HEK293T (cell line): ENCODE measurements around the gene NGLY1.

Experiments
- CTCF ChIA-PET: fragments of 350-600 bp; formaldehyde crosslinking; extraction: SDS; loops from one replicate; lab custom pipeline; 2021; ENCODE audit warnings: antibody characterized with exemption, inconsistent platforms; lab: Yijun Ruan, JAX
- POLR2A ChIA-PET: fragments of 350-600 bp; formaldehyde crosslinking; extraction: SDS; loops from one replicate; lab custom pipeline; 2020; ENCODE audit warnings: antibody characterized with exemption, inconsistent platforms; lab: Yijun Ruan, JAX
- DNase-seq: peaks from one replicate; pipeline ENCODE4 v3.0.0; 2012; ENCODE audit warnings: mixed read lengths; ENCODE audit errors: extremely low spot score
- ARNT ChIP-seq: fragments of 450-650 bp; IDR thresholded peaks from 2 replicates; pipeline ENCODE4 v1.6.1; 2017; ENCODE audit warnings: mild to moderate bottlenecking
- BHLHE40 ChIP-seq: fragments of 450-650 bp; IDR thresholded peaks from 2 replicates; pipeline ENCODE4 v1.6.1; 2016; ENCODE audit warnings: mild to moderate bottlenecking, moderate library complexity, borderline replicate concordance
- CTBP1 ChIP-seq: fragments of 450-650 bp; IDR thresholded peaks from 2 replicates; pipeline ENCODE4 v1.6.1; 2016; ENCODE audit warnings: borderline replicate concordance
- ELF4 ChIP-seq: fragments of 450-650 bp; IDR thresholded peaks from 2 replicates; pipeline ENCODE4 v1.6.1; 2017; ENCODE audit warnings: antibody characterized with exemption
- FOXA1 ChIP-seq: fragments of 450-650 bp; IDR thresholded peaks from 2 replicates; pipeline ENCODE4 v1.6.1; 2016; ENCODE audit warnings: mild to moderate bottlenecking
- FOXK2 ChIP-seq: fragments of 450-650 bp; IDR thresholded peaks from 2 replicates; pipeline ENCODE4 v1.6.1; 2016; ENCODE audit warnings: mild to moderate bottlenecking
- FOXM1 ChIP-seq: fragments of 450-650 bp; IDR thresholded peaks from 2 replicates; pipeline ENCODE4 v1.6.1; 2017; ENCODE audit warnings: mild to moderate bottlenecking, borderline replicate concordance
- HDGF ChIP-seq: fragments of 450-650 bp; IDR thresholded peaks from 2 replicates; pipeline ENCODE4 v1.6.1; 2017; ENCODE audit warnings: antibody characterized with exemption, borderline replicate concordance
- L3MBTL2 ChIP-seq: fragments of 450-650 bp; conservative IDR thresholded peaks from 2 replicates; pipeline ENCODE4 v1.6.1; 2016; ENCODE audit warnings: mild to moderate bottlenecking
- LEF1 ChIP-seq: fragments of 450-650 bp; IDR thresholded peaks from 2 replicates; pipeline ENCODE4 v1.6.1; 2017; ENCODE audit warnings: mild to moderate bottlenecking, borderline replicate concordance
- NFRKB ChIP-seq: fragments of 450-650 bp; IDR thresholded peaks from 2 replicates; pipeline ENCODE4 v1.6.1; 2016; ENCODE audit warnings: mild to moderate bottlenecking, moderate library complexity
- SP1 ChIP-seq: fragments of 450-650 bp; IDR thresholded peaks from 2 replicates; pipeline ENCODE4 v1.6.1; 2017
- SUZ12 ChIP-seq: fragments of 450-650 bp; IDR thresholded peaks from 2 replicates; pipeline ENCODE4 v1.6.1; 2016; ENCODE audit warnings: mild to moderate bottlenecking
- TARDBP ChIP-seq: fragments of 450-650 bp; IDR thresholded peaks from 2 replicates; pipeline ENCODE4 v1.6.1; 2016
- ZNF384 ChIP-seq: fragments of 450-650 bp; IDR thresholded peaks from 2 replicates; pipeline ENCODE4 v1.6.1; 2016
- TF ChIP-seq, protein P1 (sequence below): fragments of 450-650 bp; IDR thresholded peaks from 2 replicates; pipeline ENCODE4 v1.6.1; 2016

The NGLY1 gene

DNA sequence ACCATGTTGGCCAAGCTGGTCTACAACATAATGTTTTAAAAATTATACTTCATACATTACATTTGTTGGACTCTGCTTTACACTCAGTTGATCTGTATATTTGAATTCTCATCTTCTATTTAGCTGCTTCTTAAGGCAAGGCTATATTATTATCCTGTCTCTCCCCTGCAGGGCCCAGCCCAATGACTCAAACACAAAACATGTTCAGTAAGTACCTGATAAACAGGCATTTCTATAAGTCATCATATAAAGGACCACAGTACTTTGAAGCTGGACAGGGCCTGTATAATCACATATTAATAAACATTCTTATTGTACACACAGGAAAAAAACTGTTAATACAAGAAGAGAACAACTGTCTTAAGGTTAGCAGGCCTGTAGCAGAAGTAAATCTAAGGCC, 36.2 kb downstream of the NGLY1 start:
- CTCF ChIA-PET, result no interaction called here
- TF ChIP-seq FOXA1 (no peak), ARNT (no peak)
- POLR2A ChIA-PET, result no interaction called here

DNA sequence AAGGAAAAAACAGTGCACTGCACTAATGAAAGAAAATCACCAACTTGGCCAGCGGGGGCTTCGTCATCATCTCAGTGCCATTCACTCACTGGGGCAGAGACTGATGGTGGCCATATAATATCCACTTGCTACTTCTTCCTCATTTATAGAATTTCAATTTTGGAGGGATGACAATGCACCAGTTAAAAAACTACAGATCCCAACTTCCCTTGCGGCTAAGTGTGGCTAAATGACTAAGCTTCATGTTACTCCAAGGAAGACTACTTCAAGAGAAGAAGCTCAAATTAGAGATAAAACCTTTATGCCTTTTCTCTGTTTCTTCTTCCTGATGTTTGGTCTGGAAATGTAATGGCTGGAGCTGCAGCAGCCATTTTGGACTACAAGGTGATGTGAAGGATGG, 38.8 kb downstream of the NGLY1 start:
- TF ChIP-seq ZNF384 (no peak), BHLHE40 (no peak)
- POLR2A ChIA-PET, result no interaction called here
- DNase-seq, result no peak
- CTCF ChIA-PET, result no interaction called here

More for the DNA sequence above, 36.2 kb downstream of the NGLY1 start:
- no peak for DNase-seq

DNA sequence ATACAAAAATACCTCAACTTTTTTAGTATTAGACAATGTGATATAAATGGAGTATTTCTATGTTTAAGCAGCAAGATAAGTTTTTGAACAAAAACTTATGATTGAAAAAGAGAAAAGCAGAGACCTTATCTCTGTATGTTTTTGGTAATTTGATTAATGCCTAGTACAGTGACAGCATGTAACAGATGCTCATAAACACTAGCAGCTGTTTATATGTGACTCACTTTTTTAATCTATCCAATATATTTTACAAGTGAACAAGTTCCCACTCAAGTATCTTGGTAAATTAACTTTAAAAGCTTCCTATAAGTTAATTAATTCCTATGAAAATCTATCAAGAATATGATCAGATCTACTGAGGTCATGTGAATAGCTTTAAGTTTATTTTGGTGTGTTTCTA, 55.1 kb downstream of the NGLY1 start:
- ChIA-PET CTCF (no interaction called here), POLR2A (no interaction called here)
- DNase-seq, result no peak
- TF ChIP-seq TARDBP, result no peak
- TF ChIP-seq, protein P1, sequence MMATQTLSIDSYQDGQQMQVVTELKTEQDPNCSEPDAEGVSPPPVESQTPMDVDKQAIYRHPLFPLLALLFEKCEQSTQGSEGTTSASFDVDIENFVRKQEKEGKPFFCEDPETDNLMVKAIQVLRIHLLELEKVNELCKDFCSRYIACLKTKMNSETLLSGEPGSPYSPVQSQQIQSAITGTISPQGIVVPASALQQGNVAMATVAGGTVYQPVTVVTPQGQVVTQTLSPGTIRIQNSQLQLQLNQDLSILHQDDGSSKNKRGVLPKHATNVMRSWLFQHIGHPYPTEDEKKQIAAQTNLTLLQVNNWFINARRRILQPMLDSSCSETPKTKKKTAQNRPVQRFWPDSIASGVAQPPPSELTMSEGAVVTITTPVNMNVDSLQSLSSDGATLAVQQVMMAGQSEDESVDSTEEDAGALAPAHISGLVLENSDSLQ, result no peak
- TF ChIP-seq LEF1, result no peak
- no peak for TF ChIP-seq FOXK2
- no peak for TF ChIP-seq NFRKB
- no peak for TF ChIP-seq HDGF
- no peak for TF ChIP-seq SUZ12
- no peak for TF ChIP-seq FOXA1
- no peak for TF ChIP-seq SP1
- no peak for TF ChIP-seq ELF4
- no peak for TF ChIP-seq CTBP1
- no peak for TF ChIP-seq ZNF384
- no peak for TF ChIP-seq BHLHE40

DNA sequence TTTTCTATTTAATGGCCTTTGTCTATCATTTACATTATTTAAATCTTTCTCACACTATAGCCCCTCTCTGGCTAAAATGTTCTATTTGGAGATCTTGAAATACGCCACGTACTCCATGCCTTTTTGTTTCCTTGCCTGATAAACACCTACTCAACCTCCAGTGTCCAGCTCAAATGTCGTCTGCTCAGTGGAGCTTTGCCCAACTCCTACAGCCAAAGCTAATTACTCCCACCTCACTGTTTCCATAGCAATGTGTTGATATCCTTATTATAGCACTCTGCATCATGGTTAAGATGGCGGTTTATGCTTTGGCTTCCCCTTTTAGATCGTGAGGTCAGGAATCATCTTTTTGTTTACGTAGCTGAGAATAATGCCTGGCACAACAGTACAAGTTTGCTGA, 55.9 kb downstream of the NGLY1 start:
- no peak for DNase-seq
- POLR2A ChIA-PET, result no interaction called here
- CTCF ChIA-PET, result no interaction called here
- TF ChIP-seq, protein P1, result no peak
- TF ChIP-seq SUZ12, result no peak

DNA sequence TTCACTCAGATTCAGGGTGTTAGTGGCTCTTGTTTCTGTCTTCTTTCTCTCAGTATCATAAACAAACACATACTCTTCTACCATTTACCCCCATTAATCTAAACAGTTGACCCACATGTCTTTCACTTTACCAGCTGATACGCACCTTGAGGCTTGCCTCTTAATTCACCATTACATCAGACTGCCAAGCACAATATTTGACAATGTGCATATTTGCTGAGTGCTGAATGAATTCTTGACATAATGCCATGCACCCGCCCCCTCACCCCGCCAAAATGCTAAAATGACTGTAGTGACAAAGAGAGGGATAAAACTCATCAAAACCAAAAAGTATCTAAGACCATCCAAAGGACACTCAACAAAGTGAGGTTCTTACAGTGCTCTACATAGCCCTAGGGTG, 57.4 kb downstream of the NGLY1 start:
- no peak for DNase-seq
- POLR2A ChIA-PET, result no interaction called here
- CTCF ChIA-PET, result no interaction called here
- TF ChIP-seq HDGF (no peak), ELF4 (no peak), BHLHE40 (no peak), ZNF384 (no peak), FOXA1 (no peak), ARNT (no peak), SUZ12 (no peak), FOXK2 (no peak), TARDBP (no peak)

DNA sequence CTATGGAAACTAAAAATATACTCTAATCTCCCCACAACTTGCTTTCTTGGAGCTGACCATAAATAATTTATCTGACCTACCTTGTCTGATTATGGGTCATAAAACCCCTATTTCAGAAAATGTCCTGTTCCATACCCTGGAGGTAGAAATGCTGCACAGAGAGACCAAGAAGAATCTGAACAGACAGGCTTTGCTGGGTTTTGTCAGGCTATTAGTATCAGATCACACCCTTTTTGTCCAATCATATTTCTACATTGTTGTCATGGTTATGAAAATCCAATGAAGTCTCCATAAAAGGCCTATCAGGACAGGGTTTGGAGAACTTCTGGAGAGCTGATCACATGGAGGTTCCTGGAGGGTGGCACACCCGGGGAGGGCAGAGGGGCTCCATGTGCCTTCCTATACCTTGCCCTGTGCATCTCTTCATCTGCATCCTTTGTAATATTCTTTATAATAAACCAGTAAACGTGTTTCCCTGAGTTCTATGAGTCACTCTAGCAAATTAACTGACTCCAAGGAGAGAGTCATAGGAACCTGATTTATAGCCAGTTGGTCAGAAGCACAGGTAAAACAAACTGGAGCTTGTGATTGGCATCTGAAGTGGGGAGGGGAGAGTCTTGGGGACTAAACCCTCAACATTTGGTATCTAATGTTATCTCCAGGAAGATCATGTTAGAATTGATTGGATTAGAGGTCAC, 58.1 kb downstream of the NGLY1 start:
- ChIA-PET POLR2A (no interaction called here), CTCF (no interaction called here)
- no peak for TF ChIP-seq FOXA1
- no peak for TF ChIP-seq FOXM1
- TF ChIP-seq ELF4, result no peak
- no peak for TF ChIP-seq L3MBTL2
- TF ChIP-seq SP1, result no peak
- DNase-seq, result no peak

DNA sequence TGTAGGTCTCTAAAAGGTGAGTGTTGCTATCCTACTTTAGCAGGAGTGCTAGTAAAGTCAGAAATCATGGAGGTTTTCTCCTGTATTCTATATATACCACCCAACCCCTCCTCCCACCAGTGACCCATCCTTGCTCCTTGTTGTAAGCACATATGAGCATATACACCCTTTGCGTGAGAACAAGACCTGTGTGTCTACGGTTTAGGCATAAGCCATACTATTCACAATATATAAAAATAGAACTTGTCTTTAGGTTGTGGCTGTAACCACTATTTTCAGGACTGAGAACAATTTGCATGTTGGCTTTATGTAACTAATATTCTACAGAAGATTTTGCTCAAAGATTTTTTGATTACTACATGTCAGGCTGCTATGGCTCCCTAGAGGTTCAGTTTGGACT, 59.4 kb downstream of the NGLY1 start:
- POLR2A ChIA-PET, result no interaction called here
- no peak for DNase-seq
- TF ChIP-seq CTBP1 (no peak), FOXK2 (no peak), TARDBP (no peak), L3MBTL2 (no peak), LEF1 (no peak), NFRKB (no peak), HDGF (no peak), FOXA1 (no peak), BHLHE40 (no peak), FOXM1 (no peak), ELF4 (no peak), SP1 (no peak), SUZ12 (no peak)
- CTCF ChIA-PET, result no interaction called here

DNA sequence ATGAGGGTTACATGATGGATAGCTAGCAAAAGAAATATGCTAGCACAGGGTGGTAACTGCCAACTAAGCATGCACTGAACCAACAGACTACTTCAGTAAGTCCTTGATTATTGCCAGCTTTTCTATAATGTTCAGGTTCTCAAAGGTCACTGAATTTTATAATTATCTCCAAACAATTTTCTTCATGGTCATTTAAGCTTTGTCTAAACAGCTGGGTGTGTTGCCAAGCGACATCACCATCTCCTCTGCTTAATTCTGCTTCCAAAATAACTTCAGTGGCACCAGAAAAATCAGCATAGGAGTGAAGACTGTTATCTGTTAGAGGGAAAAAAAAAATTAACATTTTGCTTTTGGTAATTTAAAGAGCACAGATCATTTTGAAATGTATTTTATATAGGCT, 63.9 kb downstream of the NGLY1 start:
- CTCF ChIA-PET, result no interaction called here
- no peak for DNase-seq
- no peak for TF ChIP-seq L3MBTL2
- TF ChIP-seq HDGF, result no peak
- no peak for TF ChIP-seq ARNT
- TF ChIP-seq CTBP1, result no peak
- TF ChIP-seq ELF4, result no peak
- no peak for TF ChIP-seq BHLHE40
- no peak for TF ChIP-seq ZNF384
- TF ChIP-seq FOXA1, result no peak
- no peak for TF ChIP-seq LEF1
- no peak for TF ChIP-seq TARDBP
- POLR2A ChIA-PET, result no interaction called here
